Stimulated activated naive B cell treated with anti-CD40 and anti-IgM and Interleukin-4, amounts not matched to agents 10 μg/mL and 1 μg/mL and 100 μg/mL, for 72 hours (primary cell): Measurements from ENCODE around the gene IL12B.
"Not testable (repeated sequence)": the region's sequence is repeated elsewhere in the genome, so short reads cannot be mapped to it uniquely, and the experiment has no call there.

ENCODE experiments used
- ATAC-seq, 2 donors: fragments of 150-1000 bp; cut with Tn5 transposase; replicated peaks; 2 replicates each; pipeline ENCODE4 v1.10.0; 2021; ENCODE audit warnings: moderate library complexity in 1 of 2
- DNase-seq: peaks from one replicate; pipeline ENCODE4 v3.0.0; 2021
- H3K27ac Mint-ChIP-seq: one replicate; pipeline ENCODE4 v1.8.0; 2022; ENCODE audit warnings: mild to moderate bottlenecking, mixed read lengths
- H3K27me3 Mint-ChIP-seq, 2 donors: one replicate each; pipeline ENCODE4 v1.8.0; 2022; ENCODE audit warnings: mixed read lengths in 2 of 2
- H3K36me3 Mint-ChIP-seq, 2 donors: one replicate each; pipeline ENCODE4 v1.8.0; 2022; ENCODE audit warnings: mixed read lengths in 2 of 2, mild to moderate bottlenecking in 1 of 2
- H3K4me1 Mint-ChIP-seq, 2 donors: one replicate each; pipeline ENCODE4 v1.8.0; 2022; ENCODE audit warnings: mixed read lengths in 2 of 2, mild to moderate bottlenecking in 1 of 2
- H3K4me3 Mint-ChIP-seq, 2 donors: one replicate each; pipeline ENCODE4 v1.8.0; 2022; ENCODE audit warnings: mild to moderate bottlenecking in 2 of 2, mixed read lengths in 2 of 2, moderate library complexity in 1 of 2
- H3K9me3 Mint-ChIP-seq, 2 donors: one replicate each; pipeline ENCODE4 v1.8.0; 2022; ENCODE audit warnings: mixed read lengths in 2 of 2, mild to moderate bottlenecking in 1 of 2

Gene IL12B

GRCh38 chr5:159330131-159330800 is at the start of gene IL12B:
TSS of gene IL12B (minus strand) at chr5:159330487. CDS start at chr5:159326782, 3,705 bp downstream.
- no peak within 1 kb of the TSS for H3K27ac Mint-ChIP-seq

GRCh38 chr5:159377653-159378052 is 47.4 kb upstream of the IL12B start:
- Mint-ChIP-seq H3K9me3 (peaks cover 34 to 49% of the 10 kb centered on the region in 2 donors), H3K4me1 (no peaks in the 10 kb centered on the region), H3K27me3 (peaks cover 0 to 10% of the 10 kb centered on the region in 2 donors), H3K4me3 (no peak overlapping the region), H3K36me3 (peaks cover 18 to 26% of the 10 kb centered on the region in 2 donors), H3K27ac (no peak overlapping the region)
- DNase-seq = no peak
- no peak for ATAC-seq

More at GRCh38 chr5:159330131-159330800, at the start of gene IL12B:
- Mint-ChIP-seq H3K27me3 (peaks cover 0 to 3% of the 10 kb centered on the region in 2 donors), H3K4me3 (peak within 1 kb of the TSS; percentile 49 to 81), H3K4me1 (peaks cover 29 to 38% of the 10 kb centered on the region in 2 donors), H3K9me3 (no peaks in the 10 kb centered on the region), H3K36me3 (no peaks in the 10 kb centered on the region)
- DNase-seq (no peak), ATAC-seq (no peak)

GRCh38 chr5:159367866-159368265 is 37.6 kb upstream of the IL12B start:
- H3K4me3 Mint-ChIP-seq, ATAC-seq, DNase-seq, H3K36me3 Mint-ChIP-seq, H3K4me1 Mint-ChIP-seq, H3K27ac Mint-ChIP-seq, H3K27me3 Mint-ChIP-seq, H3K9me3 Mint-ChIP-seq: not testable (repeated sequence)

- not testable (repeated sequence) for H3K4me3 Mint-ChIP-seq, DNase-seq, ATAC-seq, H3K27ac Mint-ChIP-seq, H3K9me3 Mint-ChIP-seq, H3K4me1 Mint-ChIP-seq, H3K27me3 Mint-ChIP-seq, H3K36me3 Mint-ChIP-seq
These were observed 36.5 kb upstream of the IL12B start for GRCh38 chr5:159366776-159367175.

- H3K4me3 Mint-ChIP-seq = no peak overlapping the region
- DNase-seq = peak; percentile 9
- H3K36me3 Mint-ChIP-seq = peaks cover 3% of the 10 kb centered on the region in 2 donors
- H3K27ac Mint-ChIP-seq = no peak overlapping the region
- peaks cover 8 to 11% of the 10 kb centered on the region in 2 donors for H3K4me1 Mint-ChIP-seq
- peaks cover 1 to 3% of the 10 kb centered on the region in 2 donors for H3K9me3 Mint-ChIP-seq
- ATAC-seq = peak; percentile 55 to 75
- H3K27me3 Mint-ChIP-seq = no peaks in the 10 kb centered on the region
These were observed 31.9 kb upstream of the IL12B start for GRCh38 chr5:159362220-159362619.

- ATAC-seq, H3K27me3 Mint-ChIP-seq: not testable (repeated sequence)
- peaks cover 8 to 11% of the 10 kb centered on the region in 2 donors for H3K4me1 Mint-ChIP-seq
These were observed 29.6 kb upstream of the IL12B start for GRCh38 chr5:159359871-159360270.

GRCh38 chr5:159359408-159359807 is 29.1 kb upstream of the IL12B start:
- ATAC-seq (peak; percentile 42 to 46), DNase-seq (no peak)
- no peak overlapping the region for H3K4me3 Mint-ChIP-seq
- H3K4me1 Mint-ChIP-seq = peaks cover 8 to 11% of the 10 kb centered on the region in 2 donors
- H3K9me3 Mint-ChIP-seq = no peaks in the 10 kb centered on the region
- no peak overlapping the region for H3K27ac Mint-ChIP-seq
- H3K27me3 Mint-ChIP-seq = no peaks in the 10 kb centered on the region
- no peaks in the 10 kb centered on the region for H3K36me3 Mint-ChIP-seq

More at GRCh38 chr5:159359871-159360270, 29.6 kb upstream of the IL12B start:
- not testable (repeated sequence) for H3K36me3 Mint-ChIP-seq, H3K27ac Mint-ChIP-seq, H3K9me3 Mint-ChIP-seq, DNase-seq, H3K4me3 Mint-ChIP-seq

- H3K27me3 Mint-ChIP-seq = no peaks in the 10 kb centered on the region
- H3K4me1 Mint-ChIP-seq = peaks cover 0 to 5% of the 10 kb centered on the region in 2 donors
- ATAC-seq (no peak), DNase-seq (no peak)
- H3K36me3 Mint-ChIP-seq = peaks cover 0 to 1% of the 10 kb centered on the region in 2 donors
- no peak overlapping the region for H3K27ac Mint-ChIP-seq
- peaks cover 0 to 1% of the 10 kb centered on the region in 2 donors for H3K9me3 Mint-ChIP-seq
- no peak overlapping the region for H3K4me3 Mint-ChIP-seq
These were observed 23.5 kb upstream of the IL12B start for GRCh38 chr5:159353661-159354252.

- H3K27ac Mint-ChIP-seq, H3K4me3 Mint-ChIP-seq, H3K36me3 Mint-ChIP-seq, ATAC-seq, H3K4me1 Mint-ChIP-seq, DNase-seq, H3K9me3 Mint-ChIP-seq, H3K27me3 Mint-ChIP-seq: not testable (repeated sequence)
These were observed 20.4 kb upstream of the IL12B start for GRCh38 chr5:159350644-159351043.

- not testable (repeated sequence) for H3K36me3 Mint-ChIP-seq, ATAC-seq, H3K27me3 Mint-ChIP-seq, DNase-seq, H3K4me1 Mint-ChIP-seq, H3K9me3 Mint-ChIP-seq, H3K4me3 Mint-ChIP-seq, H3K27ac Mint-ChIP-seq
These were observed 19.9 kb upstream of the IL12B start for GRCh38 chr5:159350216-159350615.

GRCh38 chr5:159345861-159346260 is 15.6 kb upstream of the IL12B start:
- Mint-ChIP-seq H3K36me3 (peaks cover 3 to 11% of the 10 kb centered on the region in 2 donors), H3K27me3 (no peaks in the 10 kb centered on the region), H3K9me3 (peaks cover 3 to 10% of the 10 kb centered on the region in 2 donors), H3K4me3 (no peak overlapping the region), H3K27ac (no peak overlapping the region), H3K4me1 (peaks cover 5% of the 10 kb centered on the region in 2 donors)
- DNase-seq = no peak
- no peak for ATAC-seq

GRCh38 chr5:159345336-159345735 is 15.0 kb upstream of the IL12B start:
- Mint-ChIP-seq H3K4me1 (peaks cover 5% of the 10 kb centered on the region in 2 donors), H3K27ac (no peak overlapping the region), H3K4me3 (no peak overlapping the region), H3K36me3 (peaks cover 3 to 11% of the 10 kb centered on the region in 2 donors), H3K9me3 (peaks cover 3 to 10% of the 10 kb centered on the region in 2 donors), H3K27me3 (no peaks in the 10 kb centered on the region)
- DNase-seq = no peak
- ATAC-seq = no peak

GRCh38 chr5:159343295-159344094 is 13.2 kb upstream of the IL12B start:
- Mint-ChIP-seq H3K4me3 (no peak overlapping the region), H3K4me1 (peaks cover 0 to 5% of the 10 kb centered on the region in 2 donors), H3K27me3 (no peaks in the 10 kb centered on the region), H3K27ac (no peak overlapping the region), H3K36me3 (peaks cover 2 to 11% of the 10 kb centered on the region in 2 donors), H3K9me3 (peaks cover 3 to 9% of the 10 kb centered on the region in 2 donors)
- DNase-seq = no peak
- ATAC-seq = peak in 1 of 2 donors; percentile 33

- peaks cover 6 to 9% of the 10 kb centered on the region in 2 donors for H3K9me3 Mint-ChIP-seq
- H3K27ac Mint-ChIP-seq = no peak overlapping the region
- no peak for ATAC-seq
- H3K27me3 Mint-ChIP-seq = no peaks in the 10 kb centered on the region
- no peak for DNase-seq
- peaks cover 5 to 10% of the 10 kb centered on the region in 2 donors for H3K4me1 Mint-ChIP-seq
- peaks cover 2 to 11% of the 10 kb centered on the region in 2 donors for H3K36me3 Mint-ChIP-seq
- H3K4me3 Mint-ChIP-seq = no peak overlapping the region
These were observed 12.6 kb upstream of the IL12B start for GRCh38 chr5:159342840-159343239.
